NOMO-1 treated with dmso at 0.1 percent for 144 hours (cell line): ENCODE results near the gene GPC3.
A peak's percentile ranks its signal among the peaks of the same experiment; 100 is the strongest.

ENCODE experiments used
- DNase-seq: peaks from one replicate; lab custom pipeline; 2025; ENCODE audit not compliant: unreplicated experiment; lab: John Stamatoyannopoulos, UW

The GPC3 gene

GRCh38 chrX:133575501-133576136 lies 409.8 kb downstream of the GPC3 start:
- no peak for DNase-seq

GRCh38 chrX:133574716-133575115 lies 410.7 kb downstream of the GPC3 start:
- no peak for DNase-seq

- no peak for DNase-seq
Observed at GRCh38 chrX:133570549-133570948, 414.8 kb downstream of the GPC3 start.

GRCh38 chrX:133569217-133569616 lies 416.2 kb downstream of the GPC3 start:
- no peak for DNase-seq

GRCh38 chrX:133568109-133568508 lies 417.3 kb downstream of the GPC3 start:
- no peak for DNase-seq

GRCh38 chrX:133566876-133567275 lies 418.5 kb downstream of the GPC3 start:
- DNase-seq: no peak

GRCh38 chrX:133563705-133564104 lies 421.7 kb downstream of the GPC3 start:
- no peak for DNase-seq

- no peak for DNase-seq
Observed at GRCh38 chrX:133561251-133561650, 424.1 kb downstream of the GPC3 start.

GRCh38 chrX:133559909-133560308 lies 425.5 kb downstream of the GPC3 start:
- DNase-seq: no peak

- peak; percentile 48 for DNase-seq
Observed at GRCh38 chrX:133555782-133556458, 429.5 kb downstream of the GPC3 start.

- DNase-seq: no peak
Observed at GRCh38 chrX:133550665-133551485, 434.5 kb downstream of the GPC3 start.

GRCh38 chrX:133549295-133549933 lies 436.0 kb downstream of the GPC3 start:
- DNase-seq: no peak

GRCh38 chrX:133546441-133546840 lies 439.0 kb downstream of the GPC3 start:
- DNase-seq: peak; percentile 9

- no peak for DNase-seq
Observed at GRCh38 chrX:133544778-133545177, 440.6 kb downstream of the GPC3 start.

GRCh38 chrX:133544115-133544514 lies 441.3 kb downstream of the GPC3 start:
- no peak for DNase-seq

- DNase-seq: no peak
Observed at GRCh38 chrX:133543654-133544053, 441.7 kb downstream of the GPC3 start.

- DNase-seq: no peak
Observed at GRCh38 chrX:133542476-133542875, 442.9 kb downstream of the GPC3 start.

GRCh38 chrX:133541021-133541420 lies 444.4 kb downstream of the GPC3 start:
- no peak for DNase-seq

GRCh38 chrX:133538148-133538547 lies 447.2 kb downstream of the GPC3 start:
- no peak for DNase-seq

GRCh38 chrX:133537142-133537541 lies 448.3 kb downstream of the GPC3 start:
- DNase-seq: no peak

GRCh38 chrX:133535066-133535465 lies 450.3 kb downstream of the GPC3 start:
- DNase-seq: no peak
